Hematopoietic multipotent progenitor cell treated with erythropoietin and hydrocortisone succinate and interleukin-3 and kit ligand, for 17 days (in vitro differentiated cells): ENCODE measurements around the gene TBL1Y.
"Not testable (repeated sequence)": the region's sequence is repeated elsewhere in the genome, so short reads cannot be mapped to it uniquely, and the experiment has no call there.

ENCODE experiments used
- DNase-seq: peaks from one replicate; pipeline ENCODE4 v3.0.0-alpha.2; 2015; ENCODE audit warnings: low spot score

Gene TBL1Y

DNA sequence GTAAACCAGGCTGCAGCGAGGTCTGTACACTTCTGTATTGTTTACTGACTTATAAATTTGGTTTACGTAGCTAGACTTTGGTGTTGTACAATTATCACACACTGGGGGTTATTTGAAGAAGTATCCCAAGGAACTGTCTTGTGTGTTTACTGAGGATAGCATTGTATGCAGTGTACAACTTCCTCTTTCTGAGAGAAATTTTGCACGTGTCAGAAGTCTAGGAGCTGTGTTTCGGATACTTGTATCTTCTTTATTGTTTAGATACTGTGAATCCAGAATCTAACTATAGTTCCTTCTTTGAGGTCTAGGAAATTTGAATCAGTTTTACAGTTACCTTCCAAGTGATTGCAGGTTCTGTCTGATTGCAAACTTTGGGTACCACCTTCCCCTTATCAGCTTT is 64.5 kb downstream of the TBL1Y start:
- DNase-seq: no peak

DNA sequence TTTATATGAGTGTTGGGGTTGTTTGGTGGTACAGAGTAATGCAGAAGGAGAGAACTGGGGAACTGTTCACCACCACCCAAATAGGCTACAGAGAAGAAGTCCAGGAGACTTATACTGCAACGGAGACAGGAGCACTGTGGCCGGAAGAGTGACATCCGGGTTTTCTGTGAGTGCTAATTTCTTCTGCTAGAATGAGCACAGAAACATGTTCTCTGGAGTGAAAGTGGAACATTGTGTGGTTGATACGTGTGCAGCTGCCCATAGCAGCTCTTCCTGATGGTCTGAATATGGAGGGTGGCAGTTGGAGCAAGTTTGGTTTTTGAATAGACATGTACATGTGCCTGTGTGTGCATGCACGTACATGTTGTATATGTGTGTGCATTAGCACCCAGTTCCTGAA is 67.3 kb downstream of the TBL1Y start:
- DNase-seq: no peak

DNA sequence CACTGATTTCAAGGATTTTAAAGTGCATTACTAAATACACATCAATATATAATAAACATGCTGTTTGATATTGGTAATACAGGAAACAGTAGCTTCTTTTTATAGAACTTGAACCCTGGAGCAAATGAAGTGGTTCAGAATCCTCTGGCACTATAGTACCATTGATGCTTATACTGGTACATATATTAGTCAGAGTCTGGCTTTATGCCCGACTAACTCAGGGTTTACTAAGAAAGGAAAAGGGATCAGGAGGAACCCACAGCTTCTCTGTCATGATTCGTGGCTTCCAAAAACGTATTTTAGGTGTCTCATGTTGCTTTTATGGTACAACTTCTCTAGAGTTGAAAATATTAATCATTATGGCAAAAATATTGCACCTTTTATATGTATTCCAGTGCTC is 72.7 kb downstream of the TBL1Y start:
- DNase-seq: no peak

DNA sequence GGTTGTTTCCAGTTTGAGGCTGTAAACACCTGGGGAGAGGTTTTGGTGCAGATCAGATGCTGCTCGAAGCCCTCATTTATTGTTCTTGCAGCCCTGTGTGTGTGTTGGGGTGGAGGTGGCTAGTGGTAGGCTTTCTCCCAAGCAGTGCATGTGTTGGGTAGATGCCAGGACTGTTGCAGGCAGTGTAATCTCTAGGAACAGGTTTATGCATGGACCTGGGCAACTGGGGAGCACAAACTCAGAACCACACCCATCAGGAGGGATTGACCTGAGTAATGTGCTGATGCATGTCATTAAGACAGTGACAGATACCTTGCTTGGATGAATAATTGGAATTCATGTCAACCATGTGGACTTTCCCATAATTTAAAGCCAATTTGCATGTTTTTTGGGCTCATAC is 77.3 kb downstream of the TBL1Y start:
- DNase-seq: no peak

DNA sequence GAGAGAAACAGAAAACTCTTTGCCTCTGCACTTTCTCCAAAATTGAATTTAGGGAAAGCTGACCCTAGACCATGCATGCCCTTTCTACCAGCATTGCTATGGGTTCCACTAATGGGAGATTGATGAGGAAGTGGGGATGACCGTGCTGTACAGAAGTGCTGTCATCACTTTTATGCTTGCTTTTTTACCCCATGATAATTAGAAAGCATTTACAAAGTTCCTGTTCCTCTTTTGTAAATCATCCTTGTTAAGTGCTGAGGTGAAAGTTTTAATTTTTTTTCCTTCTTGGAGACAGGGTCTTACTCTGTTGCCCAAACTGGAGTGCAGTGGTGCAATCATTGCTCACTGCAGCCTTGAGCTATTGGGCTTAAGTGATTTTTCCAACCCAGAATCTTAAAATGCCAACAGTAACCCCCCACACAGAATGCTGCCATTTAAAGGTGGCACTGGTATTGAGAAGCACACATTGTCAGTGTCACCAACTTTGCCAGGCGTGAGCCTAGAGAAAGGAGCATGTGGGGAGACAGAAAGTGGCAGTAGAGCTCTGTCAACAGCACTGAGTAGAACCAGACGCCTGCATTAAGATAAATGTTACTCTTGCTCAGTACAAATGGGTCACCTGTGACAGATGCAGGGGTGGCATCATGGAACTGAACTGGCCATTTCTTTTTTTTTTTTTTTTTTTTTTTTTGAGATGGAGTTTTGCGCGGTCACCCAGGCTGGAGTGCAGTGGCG is 79.6 kb downstream of the TBL1Y start:
- DNase-seq: no peak

DNA sequence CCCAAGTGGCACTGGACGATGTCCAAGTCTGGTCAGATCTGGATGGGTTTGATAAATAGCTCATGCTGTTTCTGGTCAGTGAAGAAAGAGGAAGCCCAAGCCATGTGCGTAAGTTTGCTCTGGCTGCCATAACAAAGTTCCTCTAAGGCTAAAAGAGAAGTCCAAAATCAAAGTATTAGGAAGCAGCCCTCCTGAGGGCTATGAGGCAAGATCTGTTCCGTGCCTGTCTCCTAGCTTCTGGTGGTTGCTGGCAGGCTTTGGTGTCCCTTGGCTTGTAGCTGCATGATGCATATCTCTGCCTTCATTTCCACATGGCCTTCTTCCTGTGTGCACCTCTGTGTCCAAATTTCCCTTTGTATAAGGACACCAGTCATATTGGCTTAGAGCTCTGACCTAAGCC is 81.5 kb downstream of the TBL1Y start:
- DNase-seq: no peak

DNA sequence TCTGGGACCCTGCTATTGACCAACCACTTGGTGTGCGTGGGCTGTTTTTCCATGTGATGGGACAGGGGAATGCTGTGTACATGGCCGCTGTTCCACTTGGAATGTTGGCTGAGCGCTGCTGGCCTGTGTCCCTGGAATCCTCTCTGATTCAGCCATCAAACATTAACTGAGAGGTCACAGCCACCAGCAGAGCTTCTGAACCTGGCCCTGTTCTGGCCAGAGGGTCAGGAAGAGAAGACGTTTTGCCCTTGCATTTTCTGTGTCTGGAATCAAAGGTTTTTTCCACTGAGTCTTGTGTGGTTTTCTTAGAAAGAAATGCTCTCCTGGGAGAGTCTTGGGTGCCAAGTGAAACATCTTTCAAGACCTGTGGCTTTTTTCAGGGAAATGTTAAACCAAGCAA is 85.5 kb downstream of the TBL1Y start:
- DNase-seq: no peak

DNA sequence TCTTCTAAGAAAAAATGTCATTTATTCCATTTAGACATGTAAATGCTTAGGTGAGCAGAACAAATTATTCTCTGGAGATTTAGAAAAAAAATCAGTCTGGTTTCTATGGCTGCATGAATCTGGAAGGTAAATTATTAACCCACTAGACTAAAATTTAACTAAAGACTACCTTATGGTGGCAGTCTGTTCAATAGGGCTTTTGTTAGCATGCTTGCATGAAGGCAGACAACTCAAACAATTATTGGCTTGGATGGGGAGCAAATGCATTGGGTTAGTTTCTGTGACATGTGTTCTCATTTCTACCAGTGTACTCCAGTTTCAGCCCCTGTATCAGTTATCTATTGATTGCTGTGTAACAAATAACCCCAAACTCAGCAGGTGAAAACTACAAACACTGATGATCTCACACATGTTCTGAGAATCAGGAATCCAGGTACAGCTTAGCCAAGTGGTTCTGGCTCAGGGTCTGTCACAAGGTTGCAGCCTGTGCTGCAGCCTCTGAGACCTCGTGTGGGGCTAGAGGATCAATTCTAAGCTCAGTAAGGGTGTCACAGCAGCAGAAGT is 87.1 kb downstream of the TBL1Y start:
- DNase-seq: no peak

DNA sequence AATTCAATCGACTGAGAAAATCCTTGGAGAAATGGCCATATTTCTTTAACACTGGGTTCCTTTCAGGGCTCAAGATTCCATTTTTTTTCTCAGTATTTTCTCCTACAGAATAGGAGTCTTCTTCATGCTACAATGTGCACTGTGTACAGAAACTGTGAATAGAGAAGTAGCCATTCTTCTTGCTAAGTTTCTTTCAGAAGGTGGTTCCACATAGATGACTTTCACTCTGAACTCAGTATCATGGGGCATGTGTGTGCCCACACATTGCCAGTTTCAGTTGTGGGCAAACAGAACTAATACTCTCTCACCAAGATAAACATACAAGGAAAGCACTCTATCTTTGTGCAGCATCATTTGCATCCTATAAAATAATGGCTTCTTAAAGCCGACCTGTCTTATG is 89.4 kb downstream of the TBL1Y start:
- no peak for DNase-seq

DNA sequence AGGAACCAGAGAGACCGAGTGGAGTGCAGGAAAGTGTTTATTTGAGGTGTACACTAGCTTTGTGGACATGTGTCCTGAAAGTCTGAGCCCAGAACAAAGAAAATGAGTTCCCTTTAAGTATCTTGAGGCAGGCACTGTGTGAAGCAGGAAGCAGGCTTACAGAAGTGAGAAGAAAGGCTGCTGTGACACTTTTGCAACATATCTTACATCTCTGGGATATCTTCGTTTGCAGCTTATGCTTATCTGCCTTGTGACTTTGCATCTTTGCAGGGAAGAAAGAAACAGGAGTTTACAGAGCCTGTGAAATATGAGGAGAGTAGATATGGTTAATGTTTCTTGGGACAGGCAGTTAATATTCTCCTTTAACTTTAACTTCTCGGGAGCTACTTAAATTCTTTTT is 92.1 kb downstream of the TBL1Y start:
- DNase-seq: no peak

DNA sequence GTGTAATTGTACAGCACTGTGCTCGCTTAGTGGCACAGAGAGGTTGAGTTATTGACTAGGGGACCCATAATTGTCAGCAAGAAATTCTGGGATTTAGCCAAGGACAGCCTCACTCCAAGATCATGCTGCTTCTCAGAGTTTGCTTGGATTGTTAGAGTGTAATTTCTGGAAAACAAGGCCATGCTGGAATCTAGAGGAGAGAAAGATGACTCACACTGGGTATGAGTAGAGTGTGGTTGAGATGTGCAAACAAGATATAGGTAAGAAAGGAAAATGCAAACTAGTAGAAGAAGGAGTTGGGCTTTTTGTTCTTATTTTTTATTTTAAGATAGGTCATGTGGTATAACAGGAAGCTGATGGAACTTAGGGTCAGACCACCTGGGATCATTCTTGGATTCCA is 97.4 kb downstream of the TBL1Y start:
- DNase-seq: no peak

DNA sequence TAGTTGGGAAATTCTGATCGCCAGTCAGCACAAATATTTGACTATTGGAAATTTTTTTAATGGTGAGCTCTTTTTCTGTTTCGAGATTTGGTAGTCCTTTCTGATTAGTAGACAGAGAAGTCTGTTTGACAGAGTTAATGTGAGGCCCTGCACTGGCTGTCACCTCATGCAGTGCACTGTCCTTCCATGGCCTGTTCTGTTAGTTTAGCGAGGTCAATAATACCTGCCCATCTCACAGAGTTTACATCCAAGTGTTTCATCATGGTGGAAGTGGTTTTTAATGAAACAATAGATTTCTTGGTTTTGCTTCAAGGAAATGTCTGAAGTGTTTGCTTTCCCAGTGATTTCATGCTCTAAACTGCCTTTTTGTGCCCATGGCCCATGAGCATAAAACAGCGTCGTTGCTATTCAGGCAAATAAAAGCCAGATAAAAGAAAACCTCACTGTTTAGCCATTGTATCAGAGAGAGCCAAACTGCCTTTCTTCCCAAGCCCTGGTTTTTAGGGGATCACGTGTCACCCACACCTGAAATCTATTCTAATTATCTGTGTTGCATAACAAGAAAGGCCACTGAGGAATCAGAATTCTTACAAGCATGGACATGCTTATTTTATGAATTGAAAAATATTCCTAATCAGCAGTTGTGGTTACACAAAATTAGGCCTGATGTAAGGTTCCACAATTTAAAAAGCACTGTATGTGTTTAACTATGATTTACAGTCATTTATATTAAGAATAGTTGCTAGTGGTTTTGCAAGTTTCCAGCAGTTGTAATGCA is 98.3 kb downstream of the TBL1Y start:
- no peak for DNase-seq

DNA sequence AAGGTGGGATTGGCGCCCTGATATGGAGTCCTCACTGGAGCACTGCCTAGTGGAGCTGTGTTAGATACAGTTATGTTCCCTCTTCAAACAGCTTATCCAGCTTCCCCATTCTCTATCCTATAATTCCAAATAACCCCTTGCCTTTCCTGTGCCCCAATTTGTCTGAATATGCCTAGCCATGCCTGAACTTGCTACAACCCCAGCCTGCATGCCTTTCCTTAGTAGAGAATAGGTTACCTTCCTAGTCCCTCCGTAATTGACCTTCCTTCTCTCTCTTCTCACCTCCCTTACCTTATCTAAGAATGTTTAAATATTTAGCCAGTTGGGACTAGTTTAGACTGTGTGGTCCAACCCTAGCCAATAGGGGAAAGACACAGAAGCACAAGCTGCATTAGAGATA is 102.6 kb downstream of the TBL1Y start:
- DNase-seq: no peak

DNA sequence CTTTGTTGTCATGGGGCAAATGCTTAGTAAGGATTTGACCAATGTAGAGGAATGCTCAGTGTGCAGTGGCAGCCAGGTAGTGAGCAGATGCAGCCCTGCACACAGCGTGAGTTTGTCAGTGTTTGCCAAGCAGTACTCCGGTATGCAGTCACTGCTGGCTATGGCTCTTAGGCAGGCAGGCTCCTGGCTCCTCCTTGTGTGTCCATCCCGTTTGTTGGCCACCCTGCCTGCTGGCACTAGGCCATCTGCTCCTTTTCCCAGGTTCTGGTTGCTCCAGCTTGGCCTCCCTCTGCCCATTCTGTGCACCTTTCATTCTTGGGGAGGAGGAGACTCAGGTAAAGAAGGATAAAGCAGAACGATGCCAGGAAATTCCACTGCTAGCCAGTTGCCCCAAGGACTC is 106.0 kb downstream of the TBL1Y start:
- DNase-seq: no peak

DNA sequence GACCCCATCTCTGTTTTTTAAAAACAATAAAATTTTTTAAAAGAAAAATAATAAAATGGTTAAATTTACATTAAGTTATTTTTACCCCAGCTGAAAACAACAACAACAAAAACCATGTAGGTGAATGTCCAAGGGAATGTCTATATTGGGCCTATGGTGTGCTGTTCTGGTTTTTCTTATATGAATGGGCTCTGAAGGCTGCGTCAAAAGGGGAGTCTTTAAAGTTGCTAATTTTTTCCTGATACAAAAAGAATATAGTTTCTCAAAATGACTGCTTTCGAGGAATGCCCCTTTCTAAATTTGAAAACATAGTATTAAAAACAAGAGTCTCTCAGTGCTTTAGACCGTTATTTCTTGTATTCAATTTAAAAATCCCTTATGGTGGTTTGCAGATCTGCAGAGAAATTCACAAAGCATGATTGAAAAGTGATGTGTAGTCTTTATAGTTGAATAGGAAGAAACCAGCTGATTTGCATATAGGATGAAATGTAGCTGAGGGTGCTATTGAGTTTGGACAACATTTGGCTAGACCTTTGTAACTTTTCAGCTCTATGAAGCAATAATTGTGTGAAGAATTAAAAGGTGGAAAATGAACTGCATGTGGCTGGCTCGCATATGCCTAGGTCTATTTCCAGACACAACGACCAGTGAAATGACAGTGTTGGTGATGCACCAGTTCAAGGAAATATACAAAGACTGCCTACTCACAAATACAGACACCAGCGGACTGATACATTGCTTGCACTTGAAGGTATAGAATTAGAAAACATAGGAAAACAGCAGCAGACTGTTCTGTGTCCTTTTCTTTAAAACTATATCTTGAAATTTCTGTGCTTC is 107.0 kb downstream of the TBL1Y start:
- DNase-seq: no peak

DNA sequence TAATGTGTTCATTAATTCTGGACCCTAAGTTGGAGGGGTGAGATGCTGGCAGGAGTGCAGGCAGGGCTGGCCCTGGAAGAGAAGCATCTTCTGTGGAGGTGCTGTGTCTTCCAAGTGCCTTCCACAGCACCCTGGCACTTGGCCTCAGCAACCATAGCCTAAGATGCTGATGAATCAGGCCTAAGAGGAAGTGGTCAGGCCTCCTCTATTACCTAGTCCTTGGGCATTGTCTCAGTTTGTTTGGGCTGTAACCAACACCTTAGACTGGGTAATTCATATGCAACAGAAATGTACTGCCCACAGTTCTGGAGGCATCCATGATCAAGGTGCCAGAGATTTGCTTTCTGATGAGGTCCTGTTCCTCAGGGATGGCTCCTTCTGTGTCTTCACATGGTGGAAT is 128.5 kb downstream of the TBL1Y start:
- no peak for DNase-seq

DNA sequence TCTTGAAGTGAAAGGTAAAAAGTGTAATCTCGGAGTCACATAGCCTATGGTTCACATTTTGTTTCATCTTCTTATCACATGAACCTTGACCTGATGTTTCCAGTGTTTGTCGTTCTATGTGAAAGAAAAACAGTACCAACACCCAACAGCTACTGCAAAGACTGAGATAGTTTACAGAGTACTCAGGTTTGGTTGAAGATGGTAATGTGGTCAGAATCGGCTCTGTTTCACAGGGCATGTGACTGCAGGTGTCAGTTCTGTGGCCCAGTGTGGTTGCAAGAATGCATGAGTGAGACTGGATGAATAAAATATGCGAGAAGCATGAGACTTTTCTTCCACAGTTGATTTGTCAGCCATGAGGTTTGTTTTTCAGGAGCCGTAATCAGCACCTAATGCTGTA is 130.2 kb downstream of the TBL1Y start:
- DNase-seq: no peak

DNA sequence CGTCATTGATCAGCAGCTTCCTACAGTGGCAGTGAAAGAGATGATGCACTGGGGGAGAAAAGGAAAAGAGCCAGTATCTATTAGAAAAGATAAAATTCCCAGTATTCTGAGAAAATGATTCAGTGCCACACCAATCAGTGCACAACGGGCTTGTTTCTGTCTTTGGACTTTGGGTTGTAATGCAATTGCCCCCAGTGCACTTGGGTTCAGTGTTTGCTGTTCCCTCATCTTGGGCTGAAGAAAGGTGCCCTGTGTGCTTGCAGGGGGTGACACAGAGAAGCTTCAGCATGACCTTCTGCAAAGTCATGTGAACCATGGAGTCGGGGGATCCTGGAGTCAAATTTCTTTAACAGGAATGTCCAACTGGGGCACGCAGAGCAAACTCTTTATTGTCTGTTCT is 131.5 kb downstream of the TBL1Y start:
- DNase-seq: no peak

DNA sequence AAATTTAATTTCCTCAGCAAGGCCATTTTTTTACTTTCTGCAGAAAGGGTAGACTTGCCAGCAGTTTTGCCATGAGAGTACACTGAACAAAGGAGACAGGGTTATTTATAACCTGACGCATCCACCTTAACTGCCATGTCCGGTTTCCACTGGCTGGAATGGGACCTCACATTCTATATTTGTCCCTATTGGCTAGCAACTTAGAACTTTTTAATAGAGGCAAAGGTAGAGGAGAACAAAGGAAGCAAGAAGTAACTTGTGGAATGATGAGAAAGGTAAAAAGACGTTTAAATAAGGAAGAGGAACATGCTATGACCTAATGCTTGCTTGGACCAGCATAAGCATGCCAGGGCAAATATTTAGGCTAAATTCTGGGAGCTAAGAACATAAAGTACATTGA is 142.0 kb downstream of the TBL1Y start:
- DNase-seq: not testable (repeated sequence)

DNA sequence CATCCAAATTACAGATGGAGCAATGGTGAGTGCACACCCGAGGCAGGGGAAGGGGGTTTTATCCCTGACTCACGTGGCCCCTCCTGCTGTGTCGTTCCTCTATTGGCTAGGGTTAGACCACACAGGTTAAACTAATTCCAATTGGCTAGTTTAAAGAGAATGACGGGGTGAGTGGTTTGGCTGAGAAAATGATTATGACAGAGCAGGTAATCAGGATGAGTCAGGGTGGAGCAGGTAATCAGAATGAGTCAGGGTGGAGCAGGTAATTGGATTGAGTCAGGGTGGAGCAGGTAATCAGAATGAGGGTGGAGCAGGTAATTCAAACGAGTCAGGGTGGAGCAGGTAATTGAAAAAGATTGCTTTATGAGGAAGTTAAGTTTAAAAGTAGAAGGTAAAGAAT is 146.4 kb downstream of the TBL1Y start:
- DNase-seq: no peak

DNA sequence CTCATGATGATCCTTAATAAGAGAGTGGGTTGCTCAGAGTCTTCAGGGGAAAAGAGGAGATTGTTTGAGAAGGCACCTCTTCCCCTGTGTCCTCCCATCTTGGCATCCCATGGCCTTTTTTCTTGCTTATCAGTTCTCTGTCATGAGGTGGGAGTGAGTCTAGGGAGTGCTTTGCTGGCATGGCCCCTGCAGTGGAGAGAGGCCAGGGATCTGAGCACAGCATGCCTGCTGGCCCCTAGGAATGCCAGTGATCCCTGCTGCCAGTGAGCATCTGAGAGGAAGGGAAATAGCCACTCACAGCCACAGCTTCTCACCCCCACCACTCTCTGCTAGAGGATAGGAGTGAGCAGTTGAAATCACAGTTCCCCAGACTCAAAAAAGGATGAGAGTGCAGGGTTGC is 168.2 kb downstream of the TBL1Y start:
- DNase-seq: no peak

DNA sequence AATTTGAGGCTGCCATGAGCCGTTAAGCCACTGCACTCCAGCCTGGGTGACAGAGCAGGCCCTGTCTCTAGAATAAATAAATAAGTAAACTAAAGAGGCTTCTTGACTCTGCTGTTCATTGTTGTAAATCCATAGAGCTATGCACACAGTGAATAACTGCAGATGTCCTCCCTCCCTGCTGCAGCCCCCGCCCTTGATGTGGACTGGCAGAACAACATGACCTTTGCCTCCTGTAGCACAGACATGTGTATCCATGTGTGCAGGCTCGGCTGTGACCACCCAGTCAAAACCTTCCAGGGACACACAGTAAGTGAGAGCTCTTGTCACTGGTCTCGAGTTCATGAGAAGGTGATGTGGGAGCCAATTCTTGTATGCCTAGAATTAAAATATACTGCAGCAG is 170.1 kb downstream of the TBL1Y start:
- not testable (repeated sequence) for DNase-seq

DNA sequence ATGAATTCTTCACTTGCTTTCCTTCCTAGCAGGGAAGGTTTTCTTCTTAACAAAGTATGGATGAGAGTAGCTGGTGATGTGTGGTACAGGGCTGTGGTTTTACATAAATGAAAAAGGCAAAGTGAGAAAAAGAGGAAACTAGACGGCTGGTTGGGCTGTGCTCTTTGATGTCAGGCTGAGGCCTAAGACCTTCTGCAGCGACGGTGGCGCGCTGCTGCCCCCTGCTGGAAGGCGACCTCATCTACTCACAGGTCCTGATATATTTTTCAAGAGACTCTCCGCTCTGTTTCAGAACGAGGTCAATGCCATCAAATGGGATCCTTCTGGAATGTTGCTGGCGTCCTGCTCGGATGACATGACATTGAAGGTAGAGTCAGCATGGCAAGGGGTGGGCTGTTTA is 175.1 kb downstream of the TBL1Y start:
- DNase-seq: peak; percentile 60
